ENCODE data around the gene SLC7A11. TPM values are rescaled to one million over a fixed set of nuclear protein-coding genes. Genes with fewer than 3 reads are reported as not detected.

SLC7A11 gene
- polyA plus RNA-seq, 3 donors = 0.02 to 0.07 TPM; not detected in 1

DNA sequence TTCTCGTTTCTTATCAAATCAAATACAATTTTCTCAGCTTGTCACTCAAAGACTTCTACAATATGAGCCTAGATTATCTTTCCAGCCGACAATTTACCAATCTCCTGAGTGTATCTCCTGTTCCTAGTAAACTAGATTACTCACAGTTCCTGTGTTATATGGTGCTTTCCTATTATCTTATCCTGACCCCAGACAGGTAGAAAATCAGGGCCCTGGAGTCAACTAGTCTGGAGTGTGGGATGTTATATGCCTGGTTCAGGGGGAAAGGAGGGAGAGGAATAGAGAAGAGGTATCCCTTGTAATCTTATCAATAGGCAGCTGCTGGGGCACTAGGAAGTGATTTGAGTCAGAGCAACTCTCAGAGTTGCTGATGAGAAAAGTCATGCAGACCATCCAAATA is 127.1 kb downstream of the SLC7A11 start:
- no peaks in the 10 kb centered on the region for H3K9me3 ChIP-seq (replicated peaks in 1 of 2; ENCODE audit: control insufficient read depth in 1 of 2, insufficient read depth in 1 of 2, low read length in 2 of 2)
- H3K9ac ChIP-seq (ENCODE audit: insufficient read depth, low read length, poor library complexity, severe bottlenecking) = no peak overlapping the region
- H4K20me1 ChIP-seq (ENCODE audit: insufficient read depth, low read length) = no peaks in the 10 kb centered on the region
- Mint-ChIP-seq H3K4me1 (no peaks in the 10 kb centered on the region), H3K27me3 (ENCODE audit: low read depth in 3 of 3) (peaks cover 1 to 5% (median 3%) of the 10 kb centered on the region in 3 donors), H3K27ac (no peak overlapping the region), H3K36me3 (no peaks in the 10 kb centered on the region), H3K9me3 (peaks cover 0 to 6% (median 1%) of the 10 kb centered on the region in 7 donors), H3K4me3 (no peak overlapping the region)
- no peak overlapping the region for H3K4me3 ChIP-seq (replicated peaks in 1 of 3; ENCODE audit: low read depth in 2 of 3, low read length in 3 of 3)
- H3K27me3 ChIP-seq (ENCODE audit: control insufficient read depth in 2 of 2, insufficient read depth in 2 of 2, low read length in 2 of 2) = no peaks in the 10 kb centered on the region
- no peaks in the 10 kb centered on the region for H3K4me1 ChIP-seq (ENCODE audit: control insufficient read depth in 1 of 2, insufficient read depth in 2 of 2, low read length in 2 of 2)
- intact Hi-C loops (cut with micrococcal nuclease) = no loop called here
- no peak overlapping the region for H3K27ac ChIP-seq (ENCODE audit: low read depth in 1 of 2, low read length in 2 of 2)
- no peaks in the 10 kb centered on the region for H3K36me3 ChIP-seq (replicated peaks in 1 of 2; ENCODE audit: control insufficient read depth in 1 of 2, insufficient read depth in 2 of 2, low read length in 2 of 2)
- DNase-seq = no peak
- H3K79me2 ChIP-seq (ENCODE audit: insufficient read depth, low read length) = no peaks in the 10 kb centered on the region
- no peak overlapping the region for H3K4me2 ChIP-seq (replicated peaks; ENCODE audit: extremely low read depth, low read length, poor library complexity, severe bottlenecking)
- no peak overlapping the region for H2AFZ ChIP-seq (ENCODE audit: insufficient read depth, low read depth, low read length, poor library complexity, severe bottlenecking)
- TF ChIP-seq CTCF (IDR thresholded peaks at IDR 0.05) = no peak
- no CpG with 5 or more reads among the region's 2 CpGs for WGBS (ENCODE audit: insufficient coverage)

DNA sequence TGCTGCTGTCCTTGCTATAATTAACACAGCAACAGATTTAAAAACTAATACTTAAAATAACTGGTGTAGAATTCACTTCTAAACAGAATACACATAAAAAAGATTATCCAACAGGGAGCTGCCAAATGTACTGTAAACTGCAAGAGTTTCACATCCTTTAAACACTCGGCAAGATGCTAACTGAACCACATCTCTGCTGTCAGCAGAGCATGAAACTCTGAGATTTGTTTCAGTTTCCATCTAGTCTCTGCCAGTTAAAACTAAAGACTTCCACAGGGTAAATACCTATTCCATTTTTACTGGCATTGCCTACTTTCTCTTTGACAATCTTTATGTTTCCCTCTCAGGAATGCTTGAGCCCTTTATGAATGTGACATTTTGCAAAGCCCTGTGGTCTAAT is 127.7 kb downstream of the SLC7A11 start:
- no peaks in the 10 kb centered on the region for H3K4me1 ChIP-seq (ENCODE audit: control insufficient read depth in 1 of 2, insufficient read depth in 2 of 2, low read length in 2 of 2)
- H3K79me2 ChIP-seq (ENCODE audit: insufficient read depth, low read length) = no peaks in the 10 kb centered on the region
- no peak for TF ChIP-seq CTCF (IDR thresholded peaks at IDR 0.05)
- no peaks in the 10 kb centered on the region for H4K20me1 ChIP-seq (ENCODE audit: insufficient read depth, low read length)
- peaks cover 0 to 3% (median 0%) of the 10 kb centered on the region in 7 donors for H3K9me3 Mint-ChIP-seq
- H3K9ac ChIP-seq (ENCODE audit: insufficient read depth, low read length, poor library complexity, severe bottlenecking) = no peak overlapping the region
- DNase-seq = no peak
- H3K27me3 Mint-ChIP-seq (ENCODE audit: low read depth in 3 of 3) = peaks cover 1 to 5% (median 3%) of the 10 kb centered on the region in 3 donors
- H3K4me3 ChIP-seq (replicated peaks in 1 of 3; ENCODE audit: low read depth in 2 of 3, low read length in 3 of 3) = no peak overlapping the region
- H3K4me1 Mint-ChIP-seq = no peaks in the 10 kb centered on the region
- H2AFZ ChIP-seq (ENCODE audit: insufficient read depth, low read depth, low read length, poor library complexity, severe bottlenecking) = no peak overlapping the region
- no peak overlapping the region for H3K27ac Mint-ChIP-seq
- H3K27me3 ChIP-seq (ENCODE audit: control insufficient read depth in 2 of 2, insufficient read depth in 2 of 2, low read length in 2 of 2) = no peaks in the 10 kb centered on the region
- intact Hi-C loops (cut with micrococcal nuclease) = no loop called here
- no peak overlapping the region for H3K4me3 Mint-ChIP-seq
- no peak overlapping the region for H3K27ac ChIP-seq (ENCODE audit: low read depth in 1 of 2, low read length in 2 of 2)
- no peak overlapping the region for H3K4me2 ChIP-seq (replicated peaks; ENCODE audit: extremely low read depth, low read length, poor library complexity, severe bottlenecking)
- H3K36me3 ChIP-seq (replicated peaks in 1 of 2; ENCODE audit: control insufficient read depth in 1 of 2, insufficient read depth in 2 of 2, low read length in 2 of 2) = no peaks in the 10 kb centered on the region
- WGBS (ENCODE audit: insufficient coverage) = 7% methylated on average over 1 of the region's 1 CpG
- no peaks in the 10 kb centered on the region for H3K9me3 ChIP-seq (replicated peaks in 1 of 2; ENCODE audit: control insufficient read depth in 1 of 2, insufficient read depth in 1 of 2, low read length in 2 of 2)
- H3K36me3 Mint-ChIP-seq = no peaks in the 10 kb centered on the region

Measured in CD14-positive monocyte (primary cell).